ENCODE results near the gene EAPP. TPM values are rescaled to one million over a fixed set of nuclear protein-coding genes. Genes with fewer than 3 reads are reported as not detected.

The EAPP gene
- total and polyA plus RNA-seq, 2 of the 13 experiments (the other 11 are each of a cell fraction or from before 2014, with no cell fraction given): 68.7 to 110 TPM

- peak; percentile 94; the same call in 1 of the 2 replicates for TF ChIP-seq ELF4 (CRISPR knock-in tag; IDR thresholded peaks at IDR 0.05; ENCODE audit: borderline replicate concordance)
- no peak; the same call in 1 of the 2 replicates for TF ChIP-seq MAZ (IDR thresholded peaks at IDR 0.05; ENCODE audit: borderline replicate concordance, low read depth, low read length)
- TF ChIP-seq MAZ (CRISPR knock-in tag; IDR thresholded peaks at IDR 0.05; ENCODE audit: low read depth): peak; percentile 99
- TF ChIP-seq THAP11 (CRISPR knock-in tag; IDR thresholded peaks at IDR 0.05): peak; percentile 95
- TF ChIP-seq RFX1 (IDR thresholded peaks at IDR 0.05): no peak
- TF ChIP-seq TGIF2 (CRISPR knock-in tag; IDR thresholded peaks at IDR 0.05): peak; percentile 65; the same call in 1 of the 2 replicates
- no peak for TF ChIP-seq RAD51 (IDR thresholded peaks at IDR 0.05; ENCODE audit: borderline replicate concordance)
- TF ChIP-seq SIN3B (IDR thresholded peaks at IDR 0.05; ENCODE audit: low read length): peak; percentile 85
- peak; percentile 11 for TF ChIP-seq ZNF878 (CRISPR knock-in tag; IDR thresholded peaks at IDR 0.05)
- peak; percentile 83; the same call in 1 of the 2 replicates for TF ChIP-seq PAWR (CRISPR knock-in tag; IDR thresholded peaks at IDR 0.05; ENCODE audit: borderline replicate concordance)
- peak; percentile 79; the same call in 1 of the 2 replicates for TF ChIP-seq MTF2 (CRISPR knock-in tag; IDR thresholded peaks at IDR 0.05; ENCODE audit: borderline replicate concordance)
- TF ChIP-seq ZNF432 (CRISPR knock-in tag; IDR thresholded peaks at IDR 0.05; ENCODE audit: borderline replicate concordance): no peak
- peak; percentile 99 for TF ChIP-seq ZNF337 (CRISPR knock-in tag; IDR thresholded peaks at IDR 0.05; ENCODE audit: borderline replicate concordance, low read depth)
- TF ChIP-seq MLXIP (CRISPR knock-in tag; IDR thresholded peaks at IDR 0.05; ENCODE audit: borderline replicate concordance): peak; percentile 90
- no peak; the same call in 1 of the 2 replicates for TF ChIP-seq HNF1A (IDR thresholded peaks at IDR 0.05; ENCODE audit: low read depth)
- peak; percentile 92 for TF ChIP-seq HNF1A (CRISPR knock-in tag; IDR thresholded peaks at IDR 0.05; ENCODE audit: borderline replicate concordance)
- TF ChIP-seq RBFOX2 (IDR thresholded peaks at IDR 0.05; ENCODE audit: low read depth, low read length): peak; percentile 98
- peak; percentile 61; the same call in 1 of the 2 replicates for TF ChIP-seq KLF9 (CRISPR knock-in tag; IDR thresholded peaks at IDR 0.05; ENCODE audit: low read depth)
- TF ChIP-seq ZNF317 (CRISPR knock-in tag; IDR thresholded peaks at IDR 0.05): peak; percentile 91; the same call in 1 of the 2 replicates
- peak; percentile 45; the same call in 1 of the 2 replicates for TF ChIP-seq ELK4 (CRISPR knock-in tag; IDR thresholded peaks at IDR 0.05; ENCODE audit: borderline replicate concordance)
- TF ChIP-seq ZNF563 (CRISPR knock-in tag; IDR thresholded peaks at IDR 0.05): peak; percentile 99
- TF ChIP-seq SNRNP70 (IDR thresholded peaks at IDR 0.05; ENCODE audit: low read depth, low read length): no peak
Observed at GRCh38 chr14:34539407-34540180, at the start of gene EAPP (continued).
